ENCODE results near the gene LRMDA. TPM values are rescaled to one million over a fixed set of nuclear protein-coding genes. Genes with fewer than 3 reads are reported as not detected.
A peak's percentile ranks its signal among the peaks of the same experiment; 100 is the strongest.

The LRMDA gene
- total RNA-seq, 4 donors from 2014 or later: 1.5 to 15.7 (median 4.6) TPM

DNA sequence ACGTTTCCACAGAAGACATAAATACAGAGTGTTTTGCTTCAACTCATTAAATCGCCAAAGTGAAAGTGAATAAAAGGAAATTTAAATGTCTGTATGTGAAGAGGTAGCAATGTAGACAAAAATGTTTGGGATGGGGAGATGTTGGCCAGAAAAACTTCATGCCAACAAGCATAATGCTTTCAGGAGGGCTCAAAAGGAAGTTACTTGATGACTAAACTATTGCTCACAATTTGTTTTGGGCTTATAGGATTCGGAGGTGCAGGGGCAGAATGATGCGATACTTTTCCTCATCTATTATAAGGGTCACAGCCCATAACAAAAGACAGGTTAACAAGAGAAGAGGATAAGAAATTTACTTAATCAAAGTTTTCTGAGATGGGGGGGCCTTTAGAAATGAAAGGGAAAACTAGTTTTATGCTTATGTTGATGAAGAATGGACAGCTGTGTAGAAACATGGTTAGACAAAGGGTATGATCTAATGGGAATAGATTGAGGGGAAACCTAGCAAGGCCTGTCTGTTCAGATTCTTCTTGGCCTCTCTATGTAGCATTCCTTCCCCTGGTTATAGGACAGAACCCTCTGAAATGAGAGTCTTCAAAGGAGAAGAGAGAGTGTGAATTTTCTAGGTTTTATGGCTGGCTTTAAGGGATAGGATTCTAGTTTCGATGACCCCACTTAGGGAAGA, 898.6 kb downstream of the LRMDA start:
- no peak for DNase-seq
- Histone ChIP-seq H3K9me3 (no peaks in the 10 kb centered on the region), H3K27ac (peak overlapping the region in 1 of 2 donors; percentile 35), H3K4me3 (no peak overlapping the region), H3K27me3 (no peaks in the 10 kb centered on the region), H3K36me3 (no peaks in the 10 kb centered on the region), H3K4me1 (peaks cover 0 to 10% of the 10 kb centered on the region in 2 donors)
- intact Hi-C loops (cut with DNase I; ENCODE audit: low total_unique reads): no loop called here
- TF ChIP-seq CTCF (IDR thresholded peaks at IDR 0.05): no peak
- no peak for TF ChIP-seq POLR2A (IDR thresholded peaks at IDR 0.05)

DNA sequence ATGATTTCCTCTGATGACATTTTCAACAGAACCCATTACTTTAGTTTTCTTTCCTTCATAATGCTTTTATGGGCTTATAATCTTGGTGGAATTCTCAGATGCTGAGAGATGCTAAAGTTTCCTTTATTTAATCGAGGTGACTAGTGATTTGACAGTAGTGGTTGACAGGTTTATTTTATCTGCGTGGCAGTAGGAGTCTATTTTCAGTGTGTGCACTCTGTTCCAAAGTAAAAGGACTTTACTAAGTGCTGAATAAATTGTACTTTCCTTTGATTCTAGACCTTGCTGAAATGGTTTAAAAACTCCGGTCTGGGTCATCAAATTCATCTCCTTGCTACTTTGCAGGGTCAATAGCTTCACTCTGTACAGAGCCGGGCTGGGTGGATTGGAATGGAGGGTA, 900.3 kb downstream of the LRMDA start:
- Histone ChIP-seq H3K27ac (peak overlapping the region in 1 of 2 donors; percentile 78), H3K4me3 (no peak overlapping the region), H3K36me3 (no peaks in the 10 kb centered on the region), H3K9me3 (no peaks in the 10 kb centered on the region), H3K27me3 (no peaks in the 10 kb centered on the region), H3K4me1 (peaks cover 0 to 20% of the 10 kb centered on the region in 2 donors)
- intact Hi-C loops (cut with DNase I; ENCODE audit: low total_unique reads): no loop called here
- no peak for TF ChIP-seq POLR2A (IDR thresholded peaks at IDR 0.05)
- no peak for TF ChIP-seq CTCF (IDR thresholded peaks at IDR 0.05)
- DNase-seq: no peak

DNA sequence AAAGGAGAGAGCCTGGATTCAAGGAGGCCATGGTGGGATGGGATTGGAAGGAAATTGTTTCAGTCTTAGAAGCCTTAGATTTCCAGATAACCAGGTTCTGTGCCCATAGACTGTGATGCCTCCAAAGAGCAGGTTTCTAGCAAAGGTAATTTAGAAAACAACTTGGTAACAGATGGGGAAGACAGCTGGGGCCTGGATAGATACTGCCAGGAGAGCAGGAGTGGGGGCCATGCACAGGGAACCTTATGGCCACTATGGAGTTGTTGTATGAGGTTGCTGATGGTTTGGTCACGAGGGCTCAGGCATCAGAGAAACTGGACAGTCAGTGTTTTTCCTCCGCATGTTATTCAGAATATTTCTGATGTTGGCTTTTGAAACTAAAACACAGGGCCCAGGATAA, 901.9 kb downstream of the LRMDA start:
- Histone ChIP-seq H3K4me1 (peaks cover 0 to 20% of the 10 kb centered on the region in 2 donors), H3K27me3 (no peaks in the 10 kb centered on the region), H3K27ac (peak overlapping the region; percentile 74 to 78), H3K36me3 (no peaks in the 10 kb centered on the region), H3K4me3 (no peak overlapping the region), H3K9me3 (no peaks in the 10 kb centered on the region)
- no peak for DNase-seq
- TF ChIP-seq POLR2A (IDR thresholded peaks at IDR 0.05) (no peak), CTCF (IDR thresholded peaks at IDR 0.05) (no peak)
- intact Hi-C loops (cut with DNase I; ENCODE audit: low total_unique reads): no loop called here

- peak overlapping the region; percentile 74 to 78 for H3K27ac ChIP-seq
- H3K27me3 ChIP-seq: no peaks in the 10 kb centered on the region
- peaks cover 0 to 20% of the 10 kb centered on the region in 2 donors for H3K4me1 ChIP-seq
- H3K9me3 ChIP-seq: no peaks in the 10 kb centered on the region
- intact Hi-C loops (cut with DNase I; ENCODE audit: low total_unique reads): no loop called here
- TF ChIP-seq POLR2A (IDR thresholded peaks at IDR 0.05) (no peak), CTCF (IDR thresholded peaks at IDR 0.05) (no peak)
- no peak overlapping the region for H3K4me3 ChIP-seq
- no peak for DNase-seq
- H3K36me3 ChIP-seq: no peaks in the 10 kb centered on the region
Observed at GRCh38 chr10:76333796-76334195, 902.4 kb downstream of the LRMDA start.

GRCh38 chr10:76334255-76334654, 902.8 kb downstream of the LRMDA start:
- intact Hi-C loops (cut with DNase I; ENCODE audit: low total_unique reads): no loop called here

More at GRCh38 chr10:76334255-76334654, 902.8 kb downstream of the LRMDA start:
- no peak for TF ChIP-seq CTCF (IDR thresholded peaks at IDR 0.05)
- no peak for TF ChIP-seq POLR2A (IDR thresholded peaks at IDR 0.05)
- H3K27ac ChIP-seq: peak overlapping the region; percentile 74 to 78
- peak; percentile 61 to 69 for DNase-seq
- H3K27me3 ChIP-seq: no peaks in the 10 kb centered on the region
- no peaks in the 10 kb centered on the region for H3K36me3 ChIP-seq
- H3K4me1 ChIP-seq: peaks cover 0 to 20% of the 10 kb centered on the region in 2 donors
- no peak overlapping the region for H3K4me3 ChIP-seq
- H3K9me3 ChIP-seq: no peaks in the 10 kb centered on the region
